ENCODE data around the gene CDC42BPB. TPM values are rescaled to one million over a fixed set of nuclear protein-coding genes. Genes with fewer than 3 reads are reported as not detected.

Gene CDC42BPB
- polyA plus RNA-seq, 1 of the 3 experiments (the other 2 are of a cell fraction): 61.6 TPM

GRCh38 chr14:102970496-102970895, 86.9 kb downstream of the CDC42BPB start:
- Histone ChIP-seq H3K9me3 (no peaks in the 10 kb centered on the region), H3K4me3 (ENCODE audit: low read depth in 2 of 2, low read length in 1 of 2) (no peak overlapping the region), H3K4me2 (no peak overlapping the region), H3K27ac (ENCODE audit: low read depth in 2 of 2, low read length in 1 of 2) (no peak overlapping the region), H4K20me1 (ENCODE audit: insufficient read depth) (peaks cover 9% of the 10 kb centered on the region), H3K9me2 (no peaks in the 10 kb centered on the region), H3K79me2 (ENCODE audit: insufficient read depth) (peaks cover 18% of the 10 kb centered on the region; the same call in 1 of the 2 replicates), H2AFZ (ENCODE audit: low read depth) (no peak overlapping the region), H3K27me3 (ENCODE audit: insufficient read depth) (no peaks in the 10 kb centered on the region), H3F3A (replicated peaks; ENCODE audit: insufficient read depth) (peaks cover 12% of the 10 kb centered on the region), H3K36me3 (replicated peaks in 1 of 2; ENCODE audit: control insufficient read depth in 1 of 2, insufficient read depth in 2 of 2, low read length in 1 of 2) (peaks cover 64 to 76% of the 10 kb centered on the region in 2 experiments), H3K4me1 (ENCODE audit: control insufficient read depth in 1 of 2, insufficient read depth in 2 of 2, low read depth in 1 of 2, low read length in 1 of 2) (peaks cover 0 to 3% of the 10 kb centered on the region in 2 experiments; a peak in 1 of 4 replicates), H3K9ac (no peak overlapping the region)
- ChIA-PET CTCF (interaction anchor here (0.7 to 1.8 kb wide), 4 partner anchors 24 to 322 kb away, joined by 3 to 4 read pairs (median 4); no protein-coding TSS in a partner anchor), POLR2A (no interaction called here)
- 97% methylated on average over 10 of the region's 10 CpGs for WGBS (ENCODE audit: low lambda C conversion rate)
- no peak for DNase-seq
- TF ChIP-seq EZH2phosphoT487 (IDR thresholded peaks at IDR 0.05; ENCODE audit: borderline replicate concordance, low read depth) (no peak), CHD2 (IDR thresholded peaks at IDR 0.05; ENCODE audit: low read length, partially characterized antibody) (no peak), CTCF (IDR thresholded peaks at IDR 0.05) (no peak)

GRCh38 chr14:102969901-102970300, 87.4 kb downstream of the CDC42BPB start:
- 92% methylated on average over 11 of the region's 11 CpGs for WGBS (ENCODE audit: low lambda C conversion rate)
- ChIA-PET CTCF (interaction anchor here (0.7 to 1.0 kb wide), 3 partner anchors 23 to 322 kb away, joined by 3 to 4 read pairs (median 4); no protein-coding TSS in a partner anchor), POLR2A (no interaction called here)
- TF ChIP-seq SIN3A (IDR thresholded peaks at IDR 0.05; ENCODE audit: borderline replicate concordance, low read depth, low read length): no peak
- DNase-seq: no peak
- peaks cover 0 to 3% of the 10 kb centered on the region in 2 experiments; a peak in 1 of 4 replicates for H3K4me1 ChIP-seq (ENCODE audit: control insufficient read depth in 1 of 2, insufficient read depth in 2 of 2, low read depth in 1 of 2, low read length in 1 of 2)
- peaks cover 12% of the 10 kb centered on the region for H3F3A ChIP-seq (replicated peaks; ENCODE audit: insufficient read depth)
- H3K9me2 ChIP-seq: no peaks in the 10 kb centered on the region
- peaks cover 18% of the 10 kb centered on the region; the same call in 1 of the 2 replicates for H3K79me2 ChIP-seq (ENCODE audit: insufficient read depth)
- no peak overlapping the region for H3K4me2 ChIP-seq
- H2AFZ ChIP-seq (ENCODE audit: low read depth): no peak overlapping the region
- no peak overlapping the region for H3K9ac ChIP-seq
- peaks cover 70 to 81% of the 10 kb centered on the region in 2 experiments for H3K36me3 ChIP-seq (replicated peaks in 1 of 2; ENCODE audit: control insufficient read depth in 1 of 2, insufficient read depth in 2 of 2, low read length in 1 of 2)
- H3K27ac ChIP-seq (ENCODE audit: low read depth in 2 of 2, low read length in 1 of 2): no peak overlapping the region
- H4K20me1 ChIP-seq (ENCODE audit: insufficient read depth): peaks cover 9% of the 10 kb centered on the region
- no peaks in the 10 kb centered on the region for H3K27me3 ChIP-seq (ENCODE audit: insufficient read depth)
- H3K4me3 ChIP-seq (ENCODE audit: low read depth in 2 of 2, low read length in 1 of 2): no peak overlapping the region
- H3K9me3 ChIP-seq: no peaks in the 10 kb centered on the region

- DNase-seq: no peak
Measured at GRCh38 chr14:102969060-102969791, 88.1 kb downstream of the CDC42BPB start.

More at GRCh38 chr14:102969060-102969791, 88.1 kb downstream of the CDC42BPB start:
- ChIA-PET POLR2A (no interaction called here), CTCF (interaction anchor here (1.0 kb wide), 1 partner anchor 323 kb away, joined by 4 read pairs; no protein-coding TSS in a partner anchor)
- peaks cover 69 to 82% of the 10 kb centered on the region in 2 experiments for H3K36me3 ChIP-seq (replicated peaks in 1 of 2; ENCODE audit: control insufficient read depth in 1 of 2, insufficient read depth in 2 of 2, low read length in 1 of 2)
- no peak overlapping the region for H3K4me3 ChIP-seq (ENCODE audit: low read depth in 2 of 2, low read length in 1 of 2)
- no peaks in the 10 kb centered on the region for H3K27me3 ChIP-seq (ENCODE audit: insufficient read depth)
- no peaks in the 10 kb centered on the region for H3K9me3 ChIP-seq
- no peak overlapping the region for H3K27ac ChIP-seq (ENCODE audit: low read depth in 2 of 2, low read length in 1 of 2)
- TF ChIP-seq RAD21 (IDR thresholded peaks at IDR 0.05; ENCODE audit: low read length) (no peak), JUND (IDR thresholded peaks at IDR 0.05) (no peak), FOXJ3 (CRISPR knock-in tag; IDR thresholded peaks at IDR 0.05) (no peak), GABPA (IDR thresholded peaks at IDR 0.05; ENCODE audit: low read depth) (no peak), TAF1 (IDR thresholded peaks at IDR 0.05; ENCODE audit: borderline replicate concordance, low read depth, low read length) (no peak)
- no peak overlapping the region for H2AFZ ChIP-seq (ENCODE audit: low read depth)
- no peak overlapping the region for H3K4me2 ChIP-seq
- H3K9me2 ChIP-seq: no peaks in the 10 kb centered on the region
- WGBS (ENCODE audit: low lambda C conversion rate): 96% methylated on average over 14 of the region's 26 CpGs
- H3K4me1 ChIP-seq (ENCODE audit: control insufficient read depth in 1 of 2, insufficient read depth in 2 of 2, low read depth in 1 of 2, low read length in 1 of 2): peaks cover 0 to 3% of the 10 kb centered on the region in 2 experiments; a peak in 1 of 4 replicates
- no peak overlapping the region for H3K9ac ChIP-seq
- H3K79me2 ChIP-seq (ENCODE audit: insufficient read depth): peaks cover 18% of the 10 kb centered on the region; the same call in 1 of the 2 replicates
- H3F3A ChIP-seq (replicated peaks; ENCODE audit: insufficient read depth): peaks cover 17% of the 10 kb centered on the region
- peaks cover 9% of the 10 kb centered on the region for H4K20me1 ChIP-seq (ENCODE audit: insufficient read depth)
